ENCODE results near the gene HSPB2. TPM values are rescaled to one million over a fixed set of nuclear protein-coding genes. Genes with fewer than 3 reads are reported as not detected.

Gene HSPB2
- total RNA-seq, 1 donor from 2014 or later = 1.4 TPM

GRCh38 chr11:111960916-111961315 is 48.4 kb downstream of the HSPB2 start:
- TF ChIP-seq, protein P1, sequence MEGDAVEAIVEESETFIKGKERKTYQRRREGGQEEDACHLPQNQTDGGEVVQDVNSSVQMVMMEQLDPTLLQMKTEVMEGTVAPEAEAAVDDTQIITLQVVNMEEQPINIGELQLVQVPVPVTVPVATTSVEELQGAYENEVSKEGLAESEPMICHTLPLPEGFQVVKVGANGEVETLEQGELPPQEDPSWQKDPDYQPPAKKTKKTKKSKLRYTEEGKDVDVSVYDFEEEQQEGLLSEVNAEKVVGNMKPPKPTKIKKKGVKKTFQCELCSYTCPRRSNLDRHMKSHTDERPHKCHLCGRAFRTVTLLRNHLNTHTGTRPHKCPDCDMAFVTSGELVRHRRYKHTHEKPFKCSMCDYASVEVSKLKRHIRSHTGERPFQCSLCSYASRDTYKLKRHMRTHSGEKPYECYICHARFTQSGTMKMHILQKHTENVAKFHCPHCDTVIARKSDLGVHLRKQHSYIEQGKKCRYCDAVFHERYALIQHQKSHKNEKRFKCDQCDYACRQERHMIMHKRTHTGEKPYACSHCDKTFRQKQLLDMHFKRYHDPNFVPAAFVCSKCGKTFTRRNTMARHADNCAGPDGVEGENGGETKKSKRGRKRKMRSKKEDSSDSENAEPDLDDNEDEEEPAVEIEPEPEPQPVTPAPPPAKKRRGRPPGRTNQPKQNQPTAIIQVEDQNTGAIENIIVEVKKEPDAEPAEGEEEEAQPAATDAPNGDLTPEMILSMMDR (IDR thresholded peaks at IDR 0.05; ENCODE audit: partially characterized antibody, unreplicated experiment) = no peak
- Mint-ChIP-seq H3K36me3 (ENCODE audit: unreplicated experiment) (peaks cover 13% of the 10 kb centered on the region), H3K27me3 (ENCODE audit: unreplicated experiment) (peaks cover 2% of the 10 kb centered on the region), H3K4me3 (ENCODE audit: unreplicated experiment) (no peak overlapping the region), H3K9me3 (ENCODE audit: unreplicated experiment) (peaks cover 4% of the 10 kb centered on the region), H3K4me1 (ENCODE audit: low read depth, unreplicated experiment) (peaks cover 2% of the 10 kb centered on the region), H3K27ac (ENCODE audit: unreplicated experiment) (no peak overlapping the region)
- no peak for DNase-seq

DNA sequence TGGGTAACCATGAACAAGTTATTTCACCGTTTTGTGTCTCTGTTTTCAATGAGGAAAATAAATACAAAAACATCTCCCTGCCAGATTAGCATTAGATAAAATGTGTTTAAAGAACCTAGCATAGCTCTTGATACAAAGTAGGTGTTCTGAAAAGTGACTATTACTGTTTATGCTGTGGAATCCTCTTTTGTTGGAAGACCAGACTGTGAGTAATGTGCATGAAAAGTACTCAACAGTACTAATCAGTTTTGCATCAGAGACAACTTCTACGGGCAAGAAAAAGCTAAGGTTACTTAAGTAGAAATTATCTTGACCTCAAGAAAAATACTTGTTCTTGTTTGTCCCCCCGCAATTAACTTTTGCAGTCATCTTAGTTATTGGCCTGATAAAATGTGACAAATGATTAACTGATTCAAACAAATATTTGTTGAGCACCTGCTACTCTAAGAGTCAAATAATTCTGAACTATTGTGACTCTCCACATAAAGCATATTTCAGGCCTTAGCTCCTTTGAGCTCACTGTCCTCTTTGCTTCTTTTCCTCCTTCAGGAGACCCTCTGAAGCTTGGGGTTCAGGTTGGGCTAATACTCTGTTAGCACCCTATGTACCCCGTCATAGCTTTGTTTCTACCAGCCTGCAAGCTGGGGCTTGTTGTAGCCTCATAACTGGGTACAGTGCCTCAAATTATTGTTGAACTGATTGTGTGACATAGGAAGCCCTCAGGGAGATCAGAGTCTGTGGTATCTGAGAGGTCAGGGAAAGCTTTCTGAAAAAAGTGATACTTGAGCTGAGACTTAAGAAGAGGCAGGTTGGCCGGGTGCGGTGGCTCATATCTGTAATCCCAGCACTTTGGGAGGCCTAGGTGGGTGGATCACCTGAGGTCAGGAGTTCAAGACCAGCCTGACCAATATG is 49.1 kb downstream of the HSPB2 start:
- H3K4me3 Mint-ChIP-seq (ENCODE audit: unreplicated experiment) = no peak overlapping the region
- DNase-seq = no peak
- peaks cover 14% of the 10 kb centered on the region for H3K36me3 Mint-ChIP-seq (ENCODE audit: unreplicated experiment)
- H3K4me1 Mint-ChIP-seq (ENCODE audit: low read depth, unreplicated experiment) = peaks cover 2% of the 10 kb centered on the region
- peaks cover 4% of the 10 kb centered on the region for H3K9me3 Mint-ChIP-seq (ENCODE audit: unreplicated experiment)
- peaks cover 2% of the 10 kb centered on the region for H3K27me3 Mint-ChIP-seq (ENCODE audit: unreplicated experiment)
- H3K27ac Mint-ChIP-seq (ENCODE audit: unreplicated experiment) = no peak overlapping the region
- TF ChIP-seq, protein P1 (IDR thresholded peaks at IDR 0.05; ENCODE audit: partially characterized antibody, unreplicated experiment) = no peak

Other genes starting within 250 kb of the HSPB2 start
- 66.3 TPM for gene PPP2R1B, start 146.3 kb upstream of the HSPB2 start, total RNA-seq (ENCODE audit: unreplicated experiment)
- 69.4 TPM for gene ALG9, start 41.2 kb upstream of the HSPB2 start, total RNA-seq (ENCODE audit: unreplicated experiment)
- 1.6 TPM for gene FDXACB1, start 33.6 kb upstream of the HSPB2 start, total RNA-seq (ENCODE audit: unreplicated experiment)
- 21.7 TPM for gene CFAP68, start 33.2 kb upstream of the HSPB2 start, total RNA-seq (ENCODE audit: unreplicated experiment)
- 0.64 TPM for gene CRYAB, start 964 bp upstream of the HSPB2 start, total RNA-seq (ENCODE audit: unreplicated experiment)
- gene C11orf52, start 6.2 kb downstream of the HSPB2 start, total RNA-seq (ENCODE audit: unreplicated experiment) = not detected
- gene DIXDC1, start 24.6 kb downstream of the HSPB2 start, total RNA-seq (ENCODE audit: unreplicated experiment) = 27.2 TPM
- 55.0 TPM for gene DLAT, start 112.7 kb downstream of the HSPB2 start, total RNA-seq (ENCODE audit: unreplicated experiment)
- gene PIH1D2, start 161.3 kb downstream of the HSPB2 start, total RNA-seq (ENCODE audit: unreplicated experiment) = 1.4 TPM
- gene NKAPD1, start 161.6 kb downstream of the HSPB2 start, total RNA-seq (ENCODE audit: unreplicated experiment) = 22.3 TPM
- gene TIMM8B, start 174.0 kb downstream of the HSPB2 start, total RNA-seq (ENCODE audit: unreplicated experiment) = 88.9 TPM
- gene SDHD, start 174.1 kb downstream of the HSPB2 start, total RNA-seq (ENCODE audit: unreplicated experiment) = 19.7 TPM